NOMO-1 treated with dmso at 0.1 percent for 144 hours (cell line): ENCODE data around the gene LRRC23.
"Not testable (repeated sequence)": the region's sequence is repeated elsewhere in the genome, so short reads cannot be mapped to it uniquely, and the experiment has no call there.

Source experiments
- DNase-seq: peaks from one replicate; lab custom pipeline; 2025; ENCODE audit not compliant: unreplicated experiment; lab: John Stamatoyannopoulos, UW

LRRC23 gene

GRCh38 chr12:6899837-6900519 is 4.6 kb upstream of the LRRC23 start:
- no peak for DNase-seq

GRCh38 chr12:6902448-6902847 is 2.2 kb upstream of the LRRC23 start:
- no peak for DNase-seq

- no peak for DNase-seq
These were observed 900 bp upstream of the LRRC23 start for GRCh38 chr12:6903722-6904121.

GRCh38 chr12:6905414-6906040 is 905 bp downstream of the LRRC23 start:
- no peak for DNase-seq

GRCh38 chr12:6908141-6908540 is 3.5 kb downstream of the LRRC23 start:
- not testable (repeated sequence) for DNase-seq

- peak; percentile 20 for DNase-seq
These were observed 5.0 kb downstream of the LRRC23 start for GRCh38 chr12:6909421-6910145.

- DNase-seq: no peak
These were observed 7.7 kb downstream of the LRRC23 start for GRCh38 chr12:6912164-6912935.

- DNase-seq: peak; percentile 23
These were observed 9.8 kb downstream of the LRRC23 start, which contains the start of gene ENO2 for GRCh38 chr12:6914246-6914946. Gene ENO2 (plus strand): TSS chr12:6914580. CDS start chr12:6915833, 1,253 bp downstream.

- DNase-seq: no peak
These were observed 10.5 kb downstream of the LRRC23 start for GRCh38 chr12:6914947-6915788.

- no peak for DNase-seq
These were observed 11.2 kb downstream of the LRRC23 start for GRCh38 chr12:6915789-6916285.

GRCh38 chr12:6916426-6917200 is 12.0 kb downstream of the LRRC23 start:
- DNase-seq: no peak

GRCh38 chr12:6917491-6918231 is 13.0 kb downstream of the LRRC23 start:
- no peak for DNase-seq

GRCh38 chr12:6919588-6919987 is 15.0 kb downstream of the LRRC23 start:
- no peak for DNase-seq

GRCh38 chr12:6921539-6921938 is 16.9 kb downstream of the LRRC23 start:
- no peak for DNase-seq

- no peak for DNase-seq
These were observed 17.6 kb downstream of the LRRC23 start for GRCh38 chr12:6921996-6922946.

GRCh38 chr12:6923003-6923732 is 18.5 kb downstream of the LRRC23 start:
- DNase-seq: no peak
